Right atrium auricular region (tissue), 2 donors: ENCODE data around the gene ETV4. TPM values are rescaled to one million over a fixed set of nuclear protein-coding genes. Genes with fewer than 3 reads are reported as not detected.

Source experiments
- DNase-seq: peaks from one replicate; pipeline ENCODE4 v3.0.0-alpha.2; 2019; ENCODE audit warnings: low spot score
- H3K27ac ChIP-seq, 2 donors: fragments of 200-600 bp; sonication (generic); 1 replicate in 1 of 2; 2 replicates in 1 of 2; pipeline ENCODE4 v1.5.1; 2016 to 2019
- H3K27me3 ChIP-seq, 2 donors: fragments of 200-600 bp; sonication (generic); one replicate each; pipeline versions ENCODE4 v1.5.1 to v1.6.0; 2017 to 2019
- H3K36me3 ChIP-seq: fragments of 200-600 bp; sonication (generic); one replicate; pipeline ENCODE4 v1.5.1; 2016
- H3K4me1 ChIP-seq, 2 donors: fragments of 200-600 bp; sonication (generic); one replicate each; pipeline versions ENCODE4 v1.5.1 to v1.6.0; 2017 to 2019
- H3K4me3 ChIP-seq, 2 donors: fragments of 200-600 bp; sonication (generic); 1 replicate in 1 of 2; 2 replicates in 1 of 2; pipeline ENCODE4 v1.5.1; 2017 to 2019; ENCODE audit warnings: mild to moderate bottlenecking in 1 of 2, moderate library complexity in 1 of 2
- H3K9me3 ChIP-seq, 2 donors: fragments of 200-600 bp; sonication (generic); one replicate each; pipeline ENCODE4 v1.5.1; 2019
- CTCF ChIP-seq, 2 donors: fragments of 200-600 bp; sonication (generic); IDR thresholded peaks; one replicate each; pipeline ENCODE4 v1.5.1; 2019; ENCODE audit warnings: antibody characterized with exemption in 2 of 2
- total RNA-seq, 2 donors: library from RNA; depleted of rRNA; stranded (reverse); fragments of >200 nt; gene quantifications; one replicate each; pipeline ENCODE4 v1.1.0, GENCODE V29; 2016

ETV4 gene
- total RNA-seq, 2 donors from 2014 or later = 3.1 to 5.0 TPM

DNA sequence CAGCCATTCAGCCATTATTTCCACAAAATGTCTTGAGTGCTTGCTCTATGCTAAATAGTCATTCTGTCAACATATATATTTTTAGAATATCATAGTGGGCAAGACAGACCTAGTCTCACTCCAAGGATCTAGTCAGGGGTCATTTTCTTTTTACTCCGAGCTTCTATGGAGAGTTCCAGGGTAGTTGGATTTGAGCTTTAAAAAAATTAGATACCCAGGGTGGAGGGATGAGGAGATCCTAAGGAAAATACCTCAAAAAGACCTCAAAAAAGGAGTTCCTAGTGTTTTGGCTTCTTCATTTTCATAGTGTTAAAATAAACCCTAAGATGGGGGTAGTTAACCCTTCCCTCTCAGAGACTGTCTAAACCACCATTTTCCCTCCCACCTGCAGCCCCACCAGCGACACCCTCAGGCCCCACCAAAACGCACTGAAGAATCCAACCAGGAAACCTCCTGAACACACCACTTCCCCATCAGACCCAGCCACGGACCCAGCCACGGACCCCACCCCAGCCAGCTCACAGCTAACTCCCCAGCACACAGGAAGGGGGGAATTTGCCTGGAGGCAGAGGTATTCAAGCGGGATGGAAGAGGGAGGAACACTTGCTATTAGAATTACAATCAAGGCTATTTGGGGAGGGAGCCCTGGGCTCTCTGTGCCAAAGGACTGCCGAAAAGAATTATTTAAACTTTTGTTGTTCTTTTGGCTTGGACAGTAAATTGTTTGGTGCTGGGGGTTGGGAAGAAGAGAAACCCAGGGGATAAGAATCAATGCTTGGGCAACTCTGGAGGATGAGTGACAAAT is 2.2 kb downstream of the ETV4 start:
- no peak for TF ChIP-seq CTCF (IDR thresholded peaks at IDR 0.05)
- Histone ChIP-seq H3K4me3 (no peak overlapping the region), H3K27me3 (no peaks in the 10 kb centered on the region)

DNA sequence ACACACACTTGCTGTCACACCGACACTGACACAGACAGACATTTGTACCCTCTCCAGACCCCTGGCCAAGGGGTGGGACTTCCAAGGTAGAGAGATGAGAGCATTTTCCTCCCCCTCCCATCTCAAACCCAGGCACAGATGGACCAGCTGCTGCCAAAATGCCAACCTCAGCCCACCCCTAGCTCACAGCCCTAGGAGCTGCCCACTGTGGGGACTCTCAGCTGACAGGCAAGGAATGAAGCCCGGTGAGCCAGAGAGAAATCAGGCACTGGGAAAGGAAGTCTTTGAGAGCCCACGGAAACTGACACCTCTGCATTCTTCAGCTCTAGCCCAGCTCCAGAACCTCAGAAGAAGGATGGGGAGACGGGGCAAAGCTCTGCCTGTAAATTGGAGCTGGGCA is 2.8 kb downstream of the ETV4 start:
- no peak for DNase-seq
- Histone ChIP-seq H3K27me3 (no peaks in the 10 kb centered on the region), H3K4me1 (peaks cover 0 to 29% of the 10 kb centered on the region in 2 donors), H3K4me3 (no peak overlapping the region), H3K27ac (no peak overlapping the region), H3K9me3 (no peaks in the 10 kb centered on the region), H3K36me3 (no peaks in the 10 kb centered on the region)
- no peak for TF ChIP-seq CTCF (IDR thresholded peaks at IDR 0.05)

More for the DNA sequence above, 2.2 kb downstream of the ETV4 start:
- no peaks in the 10 kb centered on the region for H3K9me3 ChIP-seq
- H3K4me1 ChIP-seq = peaks cover 0 to 29% of the 10 kb centered on the region in 2 donors
- H3K27ac ChIP-seq = no peak overlapping the region
- H3K36me3 ChIP-seq = no peaks in the 10 kb centered on the region
- DNase-seq = no peak

DNA sequence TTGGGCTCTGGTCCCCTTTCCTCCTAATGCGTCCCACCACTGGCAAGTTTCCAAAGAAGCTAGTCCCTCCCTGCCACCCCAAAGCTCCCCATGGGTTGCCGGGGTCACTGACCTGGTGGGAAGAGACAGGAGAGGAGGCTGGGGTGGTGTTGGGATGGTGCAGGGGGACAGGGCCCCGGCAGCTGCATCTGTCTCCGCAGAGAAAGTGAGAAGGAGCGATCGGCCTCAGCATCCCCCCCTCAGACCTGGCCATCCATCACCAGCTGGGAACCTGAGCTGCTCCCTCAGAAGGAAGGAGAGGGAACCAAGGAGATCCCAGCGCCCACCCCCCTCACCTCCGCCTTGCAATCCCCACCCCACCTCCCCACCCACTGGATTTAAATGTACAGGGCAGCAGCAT is 3.3 kb downstream of the ETV4 start:
- Histone ChIP-seq H3K27ac (no peak overlapping the region), H3K4me1 (peaks cover 0 to 29% of the 10 kb centered on the region in 2 donors), H3K4me3 (no peak overlapping the region), H3K36me3 (no peaks in the 10 kb centered on the region), H3K9me3 (no peaks in the 10 kb centered on the region), H3K27me3 (no peaks in the 10 kb centered on the region)
- no peak for DNase-seq
- TF ChIP-seq CTCF (IDR thresholded peaks at IDR 0.05) = no peak

- TF ChIP-seq CTCF (IDR thresholded peaks at IDR 0.05) = no peak
- Histone ChIP-seq H3K27ac (no peak overlapping the region), H3K27me3 (no peaks in the 10 kb centered on the region), H3K4me1 (peaks cover 0 to 27% of the 10 kb centered on the region in 2 donors), H3K36me3 (no peaks in the 10 kb centered on the region), H3K4me3 (no peak overlapping the region), H3K9me3 (no peaks in the 10 kb centered on the region)
- no peak for DNase-seq
Measured at GRCh38 chr17:43540821-43541674, 5.1 kb downstream of the ETV4 start.

GRCh38 chr17:43536236-43536992 is 9.7 kb downstream of the ETV4 start:
- TF ChIP-seq CTCF (IDR thresholded peaks at IDR 0.05) = no peak
- Histone ChIP-seq H3K27ac (no peak overlapping the region), H3K4me3 (no peak overlapping the region), H3K9me3 (no peaks in the 10 kb centered on the region), H3K27me3 (no peaks in the 10 kb centered on the region), H3K4me1 (peaks cover 0 to 10% of the 10 kb centered on the region in 2 donors), H3K36me3 (no peaks in the 10 kb centered on the region)
- DNase-seq = no peak
